ENCODE data around the gene SNRNP200.

GRCh38 chr2:96225016-96225533 is 80.3 kb downstream of the SNRNP200 start:
- TF ChIP-seq EP300 (IDR thresholded peaks at IDR 0.05), result no peak
- TF ChIP-seq, protein P1, sequence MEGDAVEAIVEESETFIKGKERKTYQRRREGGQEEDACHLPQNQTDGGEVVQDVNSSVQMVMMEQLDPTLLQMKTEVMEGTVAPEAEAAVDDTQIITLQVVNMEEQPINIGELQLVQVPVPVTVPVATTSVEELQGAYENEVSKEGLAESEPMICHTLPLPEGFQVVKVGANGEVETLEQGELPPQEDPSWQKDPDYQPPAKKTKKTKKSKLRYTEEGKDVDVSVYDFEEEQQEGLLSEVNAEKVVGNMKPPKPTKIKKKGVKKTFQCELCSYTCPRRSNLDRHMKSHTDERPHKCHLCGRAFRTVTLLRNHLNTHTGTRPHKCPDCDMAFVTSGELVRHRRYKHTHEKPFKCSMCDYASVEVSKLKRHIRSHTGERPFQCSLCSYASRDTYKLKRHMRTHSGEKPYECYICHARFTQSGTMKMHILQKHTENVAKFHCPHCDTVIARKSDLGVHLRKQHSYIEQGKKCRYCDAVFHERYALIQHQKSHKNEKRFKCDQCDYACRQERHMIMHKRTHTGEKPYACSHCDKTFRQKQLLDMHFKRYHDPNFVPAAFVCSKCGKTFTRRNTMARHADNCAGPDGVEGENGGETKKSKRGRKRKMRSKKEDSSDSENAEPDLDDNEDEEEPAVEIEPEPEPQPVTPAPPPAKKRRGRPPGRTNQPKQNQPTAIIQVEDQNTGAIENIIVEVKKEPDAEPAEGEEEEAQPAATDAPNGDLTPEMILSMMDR (IDR thresholded peaks at IDR 0.05), result no peak
- TF ChIP-seq POLR2AphosphoS5 (IDR thresholded peaks at IDR 0.05), result no peak
- no peak for TF ChIP-seq POLR2A (IDR thresholded peaks at IDR 0.05)
